Measurements from ENCODE around the gene DENND1C. TPM values are rescaled to one million over a fixed set of nuclear protein-coding genes. Genes with fewer than 3 reads are reported as not detected.

The DENND1C gene
- total RNA-seq, 1 experiment from 2014 or later: not detected

GRCh38 chr19:6491802-6492592, 10.4 kb upstream of the DENND1C start:
- Histone ChIP-seq H3K27me3 (ENCODE audit: insufficient read depth, low read depth) (no peaks in the 10 kb centered on the region), H3K4me2 (no peak overlapping the region), H2AFZ (no peak overlapping the region), H3K27ac (no peak overlapping the region), H3K4me1 (replicated peaks; ENCODE audit: insufficient read depth) (no peaks in the 10 kb centered on the region), H3K4me3 (no peak overlapping the region), H3K9me3 (ENCODE audit: insufficient read depth, low read depth) (no peaks in the 10 kb centered on the region), H4K20me1 (ENCODE audit: insufficient read depth) (no peaks in the 10 kb centered on the region), H3F3A (ENCODE audit: insufficient read depth, low read depth) (no peaks in the 10 kb centered on the region), H3K79me2 (ENCODE audit: low read depth) (no peaks in the 10 kb centered on the region), H3K36me3 (ENCODE audit: low read depth) (no peaks in the 10 kb centered on the region), H3K9me2 (ENCODE audit: insufficient read depth) (no peaks in the 10 kb centered on the region)
- DNase-seq: no peak
- no TSS peak for BruUV-seq (replicated peaks)
- intact Hi-C loops (cut with micrococcal nuclease; ENCODE audit: unreplicated experiment): no loop called here
- POLR2A ChIA-PET (ENCODE audit: unreplicated experiment): interaction anchor here (0.7 kb wide), 1 partner anchor 415 kb away, joined by 3 read pairs; no protein-coding TSS in a partner anchor
- TF ChIP-seq EZH2 (IDR thresholded peaks at IDR 0.05; ENCODE audit: low read depth) (no peak), CTCF (conservative IDR thresholded peaks at IDR 0.05) (no peak)
- CTCF ChIA-PET: interaction anchor here (0.8 kb wide), 1 partner anchor 505 kb away, joined by 4 read pairs; no protein-coding TSS in a partner anchor

- H3K27ac ChIP-seq: no peak overlapping the region
- no peak overlapping the region for H3K4me2 ChIP-seq
- BruUV-seq (replicated peaks): no TSS peak
- H4K20me1 ChIP-seq (ENCODE audit: insufficient read depth): no peaks in the 10 kb centered on the region
- H3K9me2 ChIP-seq (ENCODE audit: insufficient read depth): no peaks in the 10 kb centered on the region
- TF ChIP-seq CTCF (conservative IDR thresholded peaks at IDR 0.05) (no peak), EZH2 (IDR thresholded peaks at IDR 0.05; ENCODE audit: low read depth) (no peak)
- H3F3A ChIP-seq (ENCODE audit: insufficient read depth, low read depth): no peaks in the 10 kb centered on the region
- H3K4me3 ChIP-seq: no peak overlapping the region
- CTCF ChIA-PET: no interaction called here
- H3K36me3 ChIP-seq (ENCODE audit: low read depth): no peaks in the 10 kb centered on the region
- intact Hi-C loops (cut with micrococcal nuclease; ENCODE audit: unreplicated experiment): no loop called here
- no peak overlapping the region for H2AFZ ChIP-seq
- H3K79me2 ChIP-seq (ENCODE audit: low read depth): no peaks in the 10 kb centered on the region
- H3K27me3 ChIP-seq (ENCODE audit: insufficient read depth, low read depth): no peaks in the 10 kb centered on the region
- no peaks in the 10 kb centered on the region; the same call in 1 of the 2 replicates for H3K4me1 ChIP-seq (replicated peaks; ENCODE audit: insufficient read depth)
- no peak for DNase-seq
- H3K9me3 ChIP-seq (ENCODE audit: insufficient read depth, low read depth): no peaks in the 10 kb centered on the region
- POLR2A ChIA-PET (ENCODE audit: unreplicated experiment): interaction anchor here (0.7 kb wide), 1 partner anchor 163 kb away, joined by 44 read pairs; no protein-coding TSS in a partner anchor
Measured at GRCh38 chr19:6490134-6490533, 8.5 kb upstream of the DENND1C start.

GRCh38 chr19:6489278-6490061, 7.9 kb upstream of the DENND1C start:
- Histone ChIP-seq H3F3A (ENCODE audit: insufficient read depth, low read depth) (no peaks in the 10 kb centered on the region), H3K27ac (no peak overlapping the region), H3K4me3 (no peak overlapping the region), H3K9me2 (ENCODE audit: insufficient read depth) (no peaks in the 10 kb centered on the region), H3K36me3 (ENCODE audit: low read depth) (no peaks in the 10 kb centered on the region), H2AFZ (no peak overlapping the region), H4K20me1 (ENCODE audit: insufficient read depth) (no peaks in the 10 kb centered on the region), H3K79me2 (ENCODE audit: low read depth) (no peaks in the 10 kb centered on the region), H3K9me3 (ENCODE audit: insufficient read depth, low read depth) (no peaks in the 10 kb centered on the region), H3K4me1 (replicated peaks; ENCODE audit: insufficient read depth) (peaks cover 2% of the 10 kb centered on the region; the same call in 1 of the 2 replicates), H3K27me3 (ENCODE audit: insufficient read depth, low read depth) (no peaks in the 10 kb centered on the region), H3K4me2 (no peak overlapping the region)
- no peak for TF ChIP-seq EZH2 (IDR thresholded peaks at IDR 0.05; ENCODE audit: low read depth)
- TF ChIP-seq CTCF (conservative IDR thresholded peaks at IDR 0.05): no peak
- ChIA-PET CTCF (no interaction called here), POLR2A (ENCODE audit: unreplicated experiment) (no interaction called here)
- intact Hi-C loops (cut with micrococcal nuclease; ENCODE audit: unreplicated experiment): no loop called here
- BruUV-seq (replicated peaks): no TSS peak
- DNase-seq: no peak

Measured in PC-9 (cell line).